HG02938 (cell line): Measurements from ENCODE around the gene ARHGEF4.
"Not testable (repeated sequence)": the region's sequence is repeated elsewhere in the genome, so short reads cannot be mapped to it uniquely, and the experiment has no call there.

Experiments used
- ATAC-seq: cut with Tn5 transposase; IDR thresholded peaks from one replicate; pipeline ENCODE4 v1.9.1; 2021; ENCODE audit warnings: mild to moderate bottlenecking, moderate library complexity; ENCODE audit not compliant: unreplicated experiment

The ARHGEF4 gene

DNA sequence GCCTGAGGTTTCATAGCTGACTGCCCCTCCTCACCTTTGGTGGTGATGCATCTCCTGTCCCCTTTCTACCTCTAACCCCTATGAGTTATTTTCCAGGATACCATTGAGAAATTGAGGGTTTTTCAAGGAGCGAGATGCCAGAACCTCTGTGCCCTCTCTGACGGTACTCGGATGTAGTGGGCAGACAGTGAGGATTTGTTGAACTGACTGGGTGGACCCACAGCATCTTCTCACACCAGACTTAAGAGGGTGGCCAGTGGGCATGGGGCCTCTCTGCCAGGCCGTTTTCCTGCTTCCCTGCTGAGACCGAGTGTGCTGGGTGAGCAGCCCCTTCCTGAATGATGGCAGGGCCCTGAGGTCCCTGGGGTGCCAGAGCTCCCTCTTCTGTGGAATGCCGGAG lies 46.3 kb downstream of the ARHGEF4 start:
- no peak for ATAC-seq

DNA sequence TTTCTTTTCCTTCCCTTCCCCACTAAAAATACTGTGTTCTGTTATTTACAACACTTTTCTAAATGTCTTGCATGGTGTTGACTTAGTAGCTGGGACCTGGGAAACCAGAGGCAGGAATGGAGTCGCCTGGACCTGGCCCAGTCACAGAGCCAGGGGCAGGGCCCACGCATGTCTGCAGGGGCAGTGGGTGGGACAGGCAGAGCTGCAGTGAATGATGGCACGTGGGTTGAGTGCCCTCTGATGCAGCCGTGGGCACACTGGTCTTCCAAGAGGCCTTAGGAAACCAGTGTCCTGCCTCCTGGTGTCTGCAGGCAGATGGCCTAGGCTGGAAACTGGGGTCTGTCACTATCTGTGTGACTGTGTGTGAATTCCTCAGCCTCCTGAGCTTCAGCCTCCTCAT lies 46.8 kb downstream of the ARHGEF4 start:
- ATAC-seq, result no peak

DNA sequence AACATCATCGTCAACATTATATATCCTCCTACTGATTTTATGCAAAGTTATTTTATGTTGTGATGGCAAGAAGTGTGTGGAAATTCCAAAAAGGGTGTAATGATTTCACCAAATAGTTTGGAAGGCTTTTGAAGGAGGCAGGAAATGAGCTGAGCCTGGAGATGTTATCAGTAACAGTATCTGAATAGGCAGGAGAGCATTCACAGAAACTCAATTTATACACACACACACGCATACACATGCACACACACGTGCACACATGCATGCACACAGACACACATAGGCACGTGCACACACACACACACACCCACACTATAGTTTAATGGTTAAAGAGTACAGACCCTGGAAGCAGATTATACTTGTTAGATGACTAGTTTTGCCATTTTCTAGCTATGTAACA lies 47.3 kb downstream of the ARHGEF4 start:
- no peak for ATAC-seq

DNA sequence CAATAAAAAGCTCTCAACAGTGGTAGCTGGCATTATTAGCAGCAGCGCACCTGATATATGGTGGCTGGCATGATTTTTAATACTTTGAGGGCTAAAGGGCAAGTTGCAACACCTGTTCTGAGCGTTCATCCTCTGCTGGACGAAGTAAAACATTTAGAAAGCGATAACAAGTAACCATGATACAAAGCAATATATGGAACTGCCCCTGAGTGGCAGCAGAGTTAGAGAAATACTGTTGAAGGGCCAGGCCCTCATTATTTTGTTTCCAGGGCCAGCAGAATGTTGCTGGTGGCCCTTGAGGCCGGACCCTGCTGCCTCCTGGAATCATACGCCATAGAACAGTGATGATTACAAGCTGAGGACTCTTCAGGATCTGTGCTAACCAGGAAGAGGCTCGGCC lies 47.8 kb downstream of the ARHGEF4 start:
- no peak for ATAC-seq

DNA sequence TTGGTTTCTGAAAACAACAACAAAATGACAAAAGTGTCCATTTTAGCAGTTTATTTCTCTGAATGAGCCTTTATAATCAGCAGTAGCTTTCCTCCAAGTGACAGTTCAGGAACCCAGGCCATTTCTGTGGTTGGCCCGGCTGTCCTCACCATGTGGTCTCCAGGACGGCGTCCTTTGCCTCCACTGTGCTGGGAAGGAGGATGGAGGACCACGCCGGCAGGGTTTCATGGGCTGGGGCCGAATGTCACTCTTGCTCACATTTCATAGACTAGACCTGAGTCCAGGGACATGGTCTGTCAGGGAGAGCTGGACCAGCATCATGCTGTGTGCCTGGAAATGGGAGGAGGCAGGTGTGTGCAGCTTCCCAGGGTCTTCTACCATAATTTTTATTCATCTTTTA lies 50.9 kb downstream of the ARHGEF4 start:
- no peak for ATAC-seq

DNA sequence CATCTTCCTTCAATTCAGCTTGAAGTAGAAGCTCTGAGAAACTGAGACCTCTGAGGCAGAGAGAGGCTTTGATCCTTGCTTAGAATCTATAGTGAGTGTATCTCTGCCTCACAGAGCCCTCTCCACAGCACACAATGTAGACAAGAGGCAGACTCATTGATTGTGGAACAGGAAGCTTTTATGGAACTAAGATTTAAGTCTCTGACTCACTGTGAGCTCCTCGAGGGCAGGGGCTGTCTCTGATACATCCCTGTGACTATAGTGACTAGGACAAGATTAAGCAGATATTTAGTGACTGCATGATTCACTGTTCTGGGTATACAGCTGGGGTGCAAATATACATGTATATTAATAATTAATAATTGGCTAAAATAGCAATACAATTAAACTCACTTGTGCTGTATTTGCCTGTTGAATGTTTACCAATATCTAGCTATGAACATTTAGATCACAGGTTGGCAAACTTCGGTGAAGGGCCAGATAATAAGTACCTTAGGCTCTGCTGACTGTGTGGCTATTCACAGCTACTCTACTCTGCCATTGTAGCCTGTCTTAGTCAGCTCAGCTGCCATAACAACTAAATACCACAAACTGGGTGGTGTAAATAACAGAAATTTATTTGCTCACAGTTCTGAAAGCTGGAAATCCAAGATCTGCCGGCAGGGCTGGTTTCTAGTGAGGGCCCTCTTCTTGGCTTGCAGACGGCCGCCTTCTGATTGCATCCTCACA lies 54.4 kb downstream of the ARHGEF4 start:
- ATAC-seq, result no peak

DNA sequence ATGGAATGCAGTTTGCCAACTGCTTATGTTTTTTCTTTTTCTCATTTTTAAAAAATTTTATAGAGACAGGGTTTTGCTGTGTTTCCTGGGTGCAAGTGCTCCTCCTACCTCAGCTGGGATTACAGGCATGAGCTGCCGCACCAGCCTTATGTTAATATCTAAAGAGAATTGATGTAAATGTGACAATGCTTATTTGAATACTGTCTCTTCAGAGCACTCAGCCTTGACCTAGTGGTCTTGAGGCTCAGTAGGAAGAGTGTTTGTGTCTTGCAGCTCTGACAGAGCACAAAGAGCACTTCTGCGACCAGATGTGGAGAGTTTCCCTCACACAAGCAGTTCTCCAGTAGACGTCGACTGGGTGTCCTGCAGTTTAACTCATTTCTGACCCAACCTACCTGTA lies 55.3 kb downstream of the ARHGEF4 start:
- no peak for ATAC-seq

DNA sequence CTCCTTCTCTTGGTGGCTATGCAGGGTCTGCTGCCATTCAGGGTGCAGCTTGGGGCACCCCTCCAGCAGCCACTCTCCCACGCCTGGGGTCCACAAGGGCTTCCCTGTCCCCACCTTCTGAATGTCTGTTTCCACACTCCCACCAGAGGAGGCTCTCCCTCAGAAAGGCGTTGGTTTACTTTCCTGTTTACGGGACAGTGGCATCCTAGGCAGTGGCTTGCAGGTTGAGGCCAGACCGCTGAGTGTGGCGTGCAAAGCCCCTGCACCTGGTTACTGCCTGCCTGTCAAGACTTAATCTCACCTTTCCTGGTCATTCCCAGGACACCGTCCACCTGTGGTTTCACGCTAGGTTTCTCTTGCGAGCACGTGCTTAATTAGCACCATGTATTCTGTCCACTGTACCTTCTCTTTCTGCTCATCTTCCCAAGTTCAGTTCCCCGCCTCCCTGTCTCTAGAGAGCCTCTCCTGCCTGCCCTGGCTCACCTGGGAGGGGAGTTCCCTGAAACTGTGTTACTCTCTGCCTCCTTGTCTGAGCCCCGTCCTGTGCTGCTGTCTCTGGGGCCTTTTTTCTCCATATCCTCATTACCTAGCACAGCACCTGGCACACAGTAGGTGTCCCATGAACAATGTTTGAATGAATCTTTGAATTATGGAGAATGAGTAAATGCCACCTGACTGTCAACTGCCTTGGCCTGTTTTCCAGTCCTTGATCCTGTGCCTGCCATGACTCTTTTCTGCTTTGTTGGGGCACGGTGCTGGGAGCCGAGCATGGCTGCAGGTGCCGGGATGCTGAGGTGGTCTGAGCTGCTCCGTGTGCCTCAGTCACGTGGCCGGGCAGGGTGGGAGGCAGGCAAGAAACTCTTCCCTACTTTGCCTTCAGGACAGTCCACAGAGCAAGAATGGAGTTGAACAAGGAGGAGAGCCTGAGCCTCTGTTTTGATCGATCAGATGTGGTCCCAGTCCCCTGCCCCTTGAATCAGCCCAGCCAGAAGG lies 56.4 kb downstream of the ARHGEF4 start:
- ATAC-seq, result no peak

DNA sequence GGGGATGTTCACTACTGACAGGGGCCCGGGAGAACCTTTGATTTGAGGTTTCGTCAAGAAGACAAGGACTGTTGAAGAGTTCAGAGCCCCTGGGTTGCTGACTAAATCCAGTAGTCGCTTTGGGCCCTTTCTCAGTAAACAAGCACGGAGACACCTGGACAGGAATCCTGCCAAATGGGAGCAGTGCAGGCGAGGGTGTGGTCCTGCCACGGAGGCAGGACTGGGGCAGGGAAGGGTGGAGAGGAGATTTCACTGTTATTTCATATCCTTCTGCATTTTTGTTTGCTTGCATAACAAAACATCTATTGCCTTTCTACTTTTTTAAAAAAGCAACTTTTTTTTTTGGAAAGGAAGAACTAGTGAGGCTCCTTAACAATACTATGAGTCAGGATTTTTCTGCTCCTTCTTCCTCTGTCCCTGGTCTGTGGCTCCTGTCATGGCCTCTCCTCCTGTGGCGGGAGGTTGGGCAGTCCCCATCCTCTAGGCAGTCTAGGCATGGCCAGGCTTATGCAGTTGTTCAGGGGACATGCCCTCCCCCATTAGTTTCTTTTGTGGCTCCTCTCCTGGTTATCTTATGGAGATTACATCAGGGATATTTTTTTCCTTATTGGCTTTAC lies 57.7 kb downstream of the ARHGEF4 start:
- no peak for ATAC-seq

DNA sequence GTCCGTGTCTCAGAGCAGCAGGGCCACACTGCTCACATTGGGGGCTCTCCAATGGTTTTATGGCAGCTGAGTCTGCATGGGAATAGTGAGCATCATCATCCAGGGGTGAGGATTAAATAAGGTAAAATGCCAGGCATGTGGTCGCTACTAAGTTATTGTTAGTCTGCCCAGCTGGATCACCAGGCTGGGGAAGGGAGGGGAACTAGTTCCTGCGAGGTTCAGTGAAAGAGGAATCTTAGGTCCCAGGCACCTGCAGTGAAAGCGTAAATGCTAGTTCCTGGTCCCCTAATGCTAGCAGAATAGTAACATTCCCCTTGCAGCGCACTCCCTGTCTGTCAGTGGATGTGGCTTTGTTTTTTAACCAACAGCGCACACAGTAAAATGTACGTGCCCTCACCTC lies 60.1 kb downstream of the ARHGEF4 start:
- no peak for ATAC-seq

DNA sequence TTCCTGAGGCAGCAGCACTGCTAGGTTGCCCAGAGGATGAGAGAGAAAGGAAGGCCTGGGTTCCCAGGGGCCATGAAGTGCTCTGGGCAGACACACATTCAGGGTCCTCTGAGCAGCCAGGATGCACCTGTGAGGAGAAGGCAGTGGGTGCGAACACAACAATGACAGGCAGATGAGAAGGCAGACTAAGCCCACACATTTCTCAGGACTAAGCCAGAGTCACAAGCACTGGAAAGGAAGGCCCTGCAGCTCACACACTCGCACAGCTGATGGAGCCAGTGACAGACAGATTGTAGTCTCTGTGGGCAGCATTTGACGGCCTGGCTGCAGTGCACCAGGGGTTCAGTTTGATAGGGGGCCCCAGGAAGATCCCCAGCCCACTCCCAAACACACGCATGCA lies 61.8 kb downstream of the ARHGEF4 start:
- no peak for ATAC-seq

DNA sequence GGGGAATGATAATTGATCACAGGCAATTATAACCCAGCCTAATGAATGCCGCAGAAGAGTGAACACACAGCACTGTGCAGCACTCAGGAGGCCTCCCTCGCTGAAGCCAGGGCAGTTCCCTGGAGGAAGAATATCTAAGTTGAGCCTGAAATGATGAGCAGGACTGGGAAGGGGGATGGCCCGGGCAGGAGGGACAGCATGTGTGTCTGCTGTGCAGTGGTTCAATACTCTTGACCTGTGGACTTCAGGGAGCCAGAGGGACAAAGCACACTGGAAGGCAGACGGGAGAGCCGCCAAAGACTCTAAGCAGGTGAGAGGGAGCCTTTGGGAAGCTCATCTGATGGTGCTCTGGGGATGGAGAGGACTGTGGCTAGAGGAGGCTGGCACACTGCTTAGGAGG lies 62.6 kb downstream of the ARHGEF4 start:
- ATAC-seq, result no peak

DNA sequence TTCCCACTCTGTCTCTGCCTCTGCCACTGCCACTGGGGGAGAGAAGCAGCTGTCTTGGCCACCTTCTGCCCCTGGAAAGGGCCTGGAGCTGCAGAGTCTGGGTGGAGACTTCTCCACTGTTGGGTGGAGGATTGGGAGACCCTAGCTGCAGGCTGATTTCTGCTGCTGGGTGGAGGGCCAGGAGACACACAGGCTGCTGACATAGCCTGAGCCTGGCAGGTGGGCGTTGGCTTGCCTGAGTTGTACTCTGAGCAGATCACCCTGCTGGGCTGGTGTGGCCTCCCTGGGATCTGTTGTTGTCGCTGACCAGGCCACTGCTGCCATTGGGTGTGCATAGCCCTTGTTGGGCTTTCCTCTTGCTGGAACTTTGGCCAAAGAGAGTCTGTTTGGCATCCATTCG lies 64.3 kb downstream of the ARHGEF4 start:
- no peak for ATAC-seq

DNA sequence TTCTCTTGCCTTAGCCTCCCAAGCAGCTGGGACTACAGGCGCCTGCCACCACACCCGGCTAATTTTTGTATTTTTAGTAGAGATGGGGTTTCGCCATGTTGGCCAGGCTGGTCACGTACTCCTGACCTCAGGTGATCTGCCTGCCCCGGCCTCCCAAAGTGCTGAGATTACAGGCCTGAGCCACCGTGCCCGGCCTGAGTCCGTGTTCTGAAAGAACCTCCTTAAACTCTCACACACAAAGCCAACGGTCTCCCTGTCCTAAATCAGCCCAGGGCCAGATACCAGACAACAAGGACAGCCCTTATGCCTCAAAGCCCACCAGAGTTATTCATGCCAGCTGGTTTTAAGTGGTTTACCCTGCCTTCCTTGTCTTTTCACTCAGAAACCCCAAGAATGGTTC lies 64.9 kb downstream of the ARHGEF4 start:
- ATAC-seq, result not testable (repeated sequence)

DNA sequence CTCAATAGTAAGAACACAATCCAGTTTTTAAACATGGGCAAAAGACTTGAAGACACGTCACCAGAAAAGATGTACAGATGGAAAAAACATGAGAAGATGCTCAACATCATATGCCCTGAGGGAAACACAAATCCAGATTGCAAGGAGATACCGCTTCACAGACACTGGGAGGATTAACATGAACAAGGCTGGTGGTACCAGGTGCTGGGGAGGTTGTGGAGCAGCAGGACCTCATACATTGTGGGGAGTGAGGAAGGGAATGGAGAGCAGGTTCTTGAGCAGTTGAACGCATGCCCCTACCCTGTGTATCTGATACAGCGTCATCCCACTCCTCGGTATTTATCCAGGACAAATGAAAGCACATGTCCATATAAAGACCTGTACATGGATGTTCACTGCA lies 72.1 kb downstream of the ARHGEF4 start:
- no peak for ATAC-seq

DNA sequence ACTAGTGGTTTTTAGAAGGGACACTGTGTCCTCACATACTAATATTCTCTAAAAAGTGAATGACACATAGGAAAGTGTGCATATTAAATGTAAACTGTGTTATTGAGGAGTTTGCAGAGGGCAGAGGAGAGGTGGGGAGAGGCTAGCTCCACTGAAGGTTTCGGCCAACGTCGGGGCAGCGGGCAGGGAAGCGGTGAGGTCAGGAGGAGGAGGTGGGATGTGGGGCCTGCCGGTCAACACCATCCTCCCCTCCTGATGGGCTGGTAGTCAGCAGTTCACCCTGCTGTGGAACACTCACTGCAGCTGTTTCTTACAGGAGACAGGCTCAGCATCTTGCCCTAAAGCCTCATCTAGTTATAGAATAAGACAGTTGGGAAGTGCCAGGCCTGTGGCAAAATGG lies 74.2 kb downstream of the ARHGEF4 start:
- ATAC-seq, result no peak

DNA sequence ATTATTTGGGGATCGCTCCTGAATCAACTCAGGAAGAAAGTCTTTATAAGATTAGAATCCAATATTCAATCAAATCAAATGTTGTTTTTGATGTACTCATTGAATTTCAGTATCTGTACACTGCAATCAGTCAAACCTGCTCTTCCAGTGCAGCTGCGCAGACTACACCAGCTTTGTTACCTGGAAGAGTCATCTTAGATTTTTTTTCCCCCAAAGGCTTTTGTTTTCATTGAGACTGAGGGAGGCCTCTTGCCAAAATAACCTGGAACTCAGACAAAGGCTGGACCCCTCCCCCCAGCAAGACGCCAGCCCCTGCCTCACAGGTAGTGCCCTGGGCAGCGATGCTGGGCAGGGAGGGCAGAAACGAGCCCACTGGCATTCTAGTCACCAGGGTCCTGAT lies 74.8 kb downstream of the ARHGEF4 start:
- ATAC-seq, result no peak

DNA sequence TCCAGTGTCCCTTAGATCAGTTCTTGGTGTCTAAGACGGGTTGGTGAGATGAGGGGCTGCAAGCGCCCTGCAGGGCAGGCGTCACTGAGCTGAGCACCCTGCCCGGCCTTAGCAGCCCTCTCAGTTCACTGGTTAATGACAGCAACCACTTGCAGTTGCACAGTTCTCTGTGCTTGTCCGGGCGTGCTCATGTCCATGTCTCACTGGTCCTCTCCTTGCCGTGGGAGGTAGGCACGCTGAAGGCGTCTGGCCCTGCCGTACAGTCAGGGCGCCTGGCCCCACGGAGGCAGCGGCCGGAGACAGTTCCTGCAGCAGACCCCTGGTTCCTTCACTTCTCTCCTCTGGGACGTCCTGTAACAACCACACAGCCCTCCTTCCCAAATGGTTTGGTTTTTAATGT lies 75.3 kb downstream of the ARHGEF4 start:
- no peak for ATAC-seq

DNA sequence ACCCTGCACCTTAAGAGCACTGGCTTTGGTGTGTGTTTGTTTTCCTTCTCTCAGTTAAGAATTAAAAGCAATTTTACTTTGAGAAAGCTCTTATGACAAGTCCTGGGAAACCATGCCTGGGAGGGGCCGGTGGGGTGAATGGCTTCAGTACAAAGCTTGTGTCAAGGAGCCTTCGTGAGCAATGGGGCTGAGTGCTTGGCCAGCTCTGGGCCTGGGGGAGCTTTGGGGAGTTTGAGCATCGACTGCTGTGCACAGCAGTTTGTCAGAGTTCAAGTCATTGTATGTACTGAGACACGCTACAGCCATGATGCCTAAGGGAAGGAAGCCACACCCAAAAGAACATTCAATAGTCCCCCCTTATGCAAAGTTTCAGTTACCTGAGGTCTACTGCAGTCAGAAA lies 75.8 kb downstream of the ARHGEF4 start:
- ATAC-seq, result no peak

DNA sequence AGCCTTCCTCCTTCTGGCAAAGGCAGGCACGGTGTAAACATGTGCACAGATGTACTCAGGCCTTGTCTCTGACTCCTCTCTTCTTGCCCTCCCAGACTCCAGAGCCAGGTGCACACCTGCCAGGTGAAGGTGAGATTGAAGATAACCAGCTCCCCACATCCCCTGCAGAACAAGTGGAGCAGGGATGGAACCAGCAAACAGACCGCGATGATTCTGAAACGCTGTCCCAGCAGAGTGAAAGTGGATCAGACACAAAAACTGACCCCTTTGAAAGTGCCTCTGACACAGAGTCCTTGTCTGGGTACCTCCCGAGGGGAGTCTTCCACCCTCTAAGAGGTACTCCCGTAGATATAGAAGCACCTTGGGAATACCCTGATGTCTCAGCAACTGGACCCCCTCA lies 77.2 kb downstream of the ARHGEF4 start:
- no peak for ATAC-seq

DNA sequence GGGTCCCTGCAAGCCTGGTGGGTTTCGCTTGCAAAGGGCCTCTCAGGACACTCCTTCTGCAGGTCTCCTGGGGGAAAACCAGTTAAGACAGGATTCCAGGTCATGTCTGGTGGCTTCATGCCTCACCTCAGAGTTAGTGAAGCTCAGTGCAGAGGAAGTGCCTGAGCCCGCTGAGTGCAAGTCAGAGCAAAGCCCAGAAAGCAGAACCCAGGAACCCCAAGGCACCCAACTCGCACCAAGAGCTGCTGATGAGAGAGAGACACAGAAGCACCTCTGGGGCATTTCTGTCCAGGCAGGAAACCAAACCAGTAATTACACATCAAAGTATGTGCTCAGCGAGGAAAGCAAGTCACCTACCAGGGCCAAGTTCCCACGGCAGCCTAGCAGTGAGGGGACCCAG lies 78.4 kb downstream of the ARHGEF4 start:
- no peak for ATAC-seq
